ENCODE data around the gene AAK1. TPM values are rescaled to one million over a fixed set of nuclear protein-coding genes. Genes with fewer than 3 reads are reported as not detected.

Gene AAK1
- total RNA-seq, 1 donor from 2014 or later, result 68.2 TPM

DNA sequence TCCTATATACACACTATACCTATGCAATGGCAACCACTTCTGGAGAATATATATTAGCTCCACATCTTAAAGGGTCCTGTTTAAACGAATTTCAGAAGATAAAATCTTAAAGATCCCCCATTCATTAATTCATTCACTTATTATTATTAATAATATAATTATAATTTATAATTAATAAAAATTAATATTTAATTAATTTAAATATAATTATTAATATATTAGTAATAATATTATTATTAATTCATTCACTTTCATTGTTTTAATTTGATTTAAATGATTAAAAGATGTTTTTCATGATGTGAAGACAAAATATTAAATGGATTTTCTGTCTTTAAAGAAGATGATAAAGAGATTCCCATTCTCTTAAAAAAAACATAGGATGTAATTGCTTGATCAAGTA lies 227.4 kb downstream of the AAK1 start:
- Mint-ChIP-seq H3K4me1 (ENCODE audit: low read depth, unreplicated experiment) (no peaks in the 10 kb centered on the region), H3K27me3 (ENCODE audit: unreplicated experiment) (no peaks in the 10 kb centered on the region)

More for the DNA sequence above, 227.4 kb downstream of the AAK1 start:
- Mint-ChIP-seq H3K27ac (ENCODE audit: unreplicated experiment) (no peak overlapping the region), H3K4me3 (ENCODE audit: unreplicated experiment) (no peak overlapping the region), H3K36me3 (ENCODE audit: unreplicated experiment) (no peaks in the 10 kb centered on the region), H3K9me3 (ENCODE audit: unreplicated experiment) (no peaks in the 10 kb centered on the region)
- no peak for DNase-seq
- TF ChIP-seq CTCF (IDR thresholded peaks at IDR 0.05; ENCODE audit: partially characterized antibody, unreplicated experiment), result no peak

Other genes with a start within 250 kb of the AAK1 start
- 40.0 TPM for gene NFU1, start 206.3 kb downstream of the AAK1 start, total RNA-seq (ENCODE audit: unreplicated experiment)
- 3.1 TPM for gene ANXA4, start 98.4 kb upstream of the AAK1 start, total RNA-seq (ENCODE audit: unreplicated experiment)
- gene GMCL1, start 185.9 kb upstream of the AAK1 start, total RNA-seq (ENCODE audit: unreplicated experiment), result 11.6 TPM